Calu3 (cell line): ENCODE results near the gene MAP3K13. TPM values are rescaled to one million over a fixed set of nuclear protein-coding genes. Genes with fewer than 3 reads are reported as not detected.

Source experiments
- BruUV-seq: library from RNA; stranded (reverse); fragments of 400-500 nt; replicated peaks from 2 replicates; lab custom pipeline; 2021; lab: Mats Ljungman, UMichigan
- CTCF ChIA-PET: fragments of 300-600 bp; sonication (Branson Sonifier 250); formaldehyde crosslinking; loops from one replicate; lab custom pipeline; 2022; ENCODE audit warnings: antibody characterized with exemption; lab: Charles Lee
- DNase-seq: peaks from one replicate; pipeline ENCODE4 v3.0.0; 2022
- H3K27ac Mint-ChIP-seq: one replicate; pipeline ENCODE4 v1.8.0; 2022; ENCODE audit warnings: mixed read lengths; ENCODE audit not compliant: unreplicated experiment
- H3K27me3 Mint-ChIP-seq: one replicate; pipeline ENCODE4 v1.8.0; 2022; ENCODE audit warnings: mixed read lengths; ENCODE audit not compliant: unreplicated experiment
- H3K36me3 Mint-ChIP-seq: one replicate; pipeline ENCODE4 v1.8.0; 2022; ENCODE audit warnings: mild to moderate bottlenecking, moderate library complexity, mixed read lengths; ENCODE audit not compliant: insufficient read depth, unreplicated experiment
- H3K4me1 Mint-ChIP-seq: one replicate; pipeline ENCODE4 v1.8.0; 2022; ENCODE audit warnings: mild to moderate bottlenecking, low read depth, mixed read lengths; ENCODE audit not compliant: unreplicated experiment
- H3K4me3 Mint-ChIP-seq: one replicate; pipeline ENCODE4 v1.8.0; 2022; ENCODE audit warnings: mild to moderate bottlenecking, low read depth, moderate library complexity, mixed read lengths; ENCODE audit not compliant: unreplicated experiment
- H3K9me3 Mint-ChIP-seq: one replicate; pipeline ENCODE4 v1.8.0; 2022; ENCODE audit warnings: low read depth, mixed read lengths; ENCODE audit not compliant: unreplicated experiment
- CTCF ChIP-seq: fragments of 200-600 bp; IDR thresholded peaks from one replicate; pipeline ENCODE4 v1.8.0; 2022; ENCODE audit warnings: antibody characterized with exemption; ENCODE audit not compliant: unreplicated experiment
- intact Hi-C: fragments of 100-400 bp; cut with micrococcal nuclease; formaldehyde crosslinking; loops from one replicate; pipeline ENCODE4 v1.10.0; 2022; ENCODE audit not compliant: unreplicated experiment
- total RNA-seq: library from RNA; stranded (reverse); gene quantifications from 2 replicates; pipeline ENCODE4 v1.2.3, GENCODE V29; 2022

Gene MAP3K13
- total RNA-seq, 1 experiment from 2014 or later = 102 TPM

- peak overlapping the region; percentile 20 for H3K27ac Mint-ChIP-seq
- CTCF ChIA-PET = no interaction called here
Measured at GRCh38 chr3:185488465-185488864, 125.5 kb downstream of the MAP3K13 start.

GRCh38 chr3:185489462-185489861 lies 126.5 kb downstream of the MAP3K13 start:
- DNase-seq = no peak
- TF ChIP-seq CTCF = no peak
- intact Hi-C loops = no loop called here
- H3K4me1 Mint-ChIP-seq = no peaks in the 10 kb centered on the region
- H3K9me3 Mint-ChIP-seq = no peaks in the 10 kb centered on the region
- H3K27me3 Mint-ChIP-seq = no peaks in the 10 kb centered on the region
- H3K36me3 Mint-ChIP-seq = peaks cover 88% of the 10 kb centered on the region
- H3K4me3 Mint-ChIP-seq = no peak overlapping the region
- no TSS peak for BruUV-seq
- CTCF ChIA-PET = no interaction called here
- peak overlapping the region; percentile 20 for H3K27ac Mint-ChIP-seq

More at GRCh38 chr3:185488465-185488864, 125.5 kb downstream of the MAP3K13 start:
- BruUV-seq = no TSS peak
- no peak for DNase-seq
- TF ChIP-seq CTCF = no peak
- H3K36me3 Mint-ChIP-seq = peaks cover 86% of the 10 kb centered on the region
- no peaks in the 10 kb centered on the region for H3K4me1 Mint-ChIP-seq
- no peaks in the 10 kb centered on the region for H3K27me3 Mint-ChIP-seq
- intact Hi-C loops = no loop called here
- H3K4me3 Mint-ChIP-seq = no peak overlapping the region
- H3K9me3 Mint-ChIP-seq = no peaks in the 10 kb centered on the region

GRCh38 chr3:185490241-185490640 lies 127.3 kb downstream of the MAP3K13 start:
- no peak for DNase-seq
- BruUV-seq = no TSS peak
- CTCF ChIA-PET = no interaction called here
- Mint-ChIP-seq H3K27me3 (no peaks in the 10 kb centered on the region), H3K4me1 (no peaks in the 10 kb centered on the region), H3K27ac (peak overlapping the region; percentile 53), H3K36me3 (peaks cover 90% of the 10 kb centered on the region), H3K9me3 (no peaks in the 10 kb centered on the region), H3K4me3 (no peak overlapping the region)
- intact Hi-C loops = no loop called here
- TF ChIP-seq CTCF = no peak

- DNase-seq = peak; percentile 99
- intact Hi-C loops = loop anchor here (5.0 kb wide), 2 partner anchors 59 to 79 kb away; no protein-coding TSS in a partner anchor
- CTCF ChIA-PET = interaction anchor here (0.6 to 1.0 kb wide), 3 partner anchors 20 to 169 kb away, joined by 4 to 6 read pairs (median 4); no protein-coding TSS in a partner anchor
- Mint-ChIP-seq H3K4me1 (peaks cover 32% of the 10 kb centered on the region), H3K4me3 (peak within 1 kb of the TSS; percentile 85), H3K9me3 (no peaks in the 10 kb centered on the region), H3K27ac (peak within 1 kb of the TSS; percentile 89), H3K36me3 (peaks cover 58% of the 10 kb centered on the region), H3K27me3 (no peaks in the 10 kb centered on the region)
- no peak for TF ChIP-seq CTCF
- BruUV-seq = no TSS peak
Measured at GRCh38 chr3:185498503-185499396, 135.8 kb downstream of the MAP3K13 start, which contains the start of gene TMEM41A. TMEM41A (minus strand) TSS chr3:185499035; CDS start chr3:185498961, 74 bp downstream.
